Upper lobe of left lung (tissue), 4 donors: ENCODE data around the gene SGF29.
"Not testable (repeated sequence)": the region's sequence is repeated elsewhere in the genome, so short reads cannot be mapped to it uniquely, and the experiment has no call there.

Source experiments
- CTCF ChIP-seq, 6 experiments: fragments of 450-650 bp in 4 of 6; fragments of 200-600 bp in 2 of 6; sonication (generic) in 2 of 6; IDR thresholded peaks; one replicate each; pipeline ENCODE4 v1.5.1; 2016 to 2019; ENCODE audit warnings: antibody characterized with exemption in 6 of 6
- POLR2AphosphoS5 ChIP-seq, 2 donors: sonication (generic); formaldehyde crosslinking; IDR thresholded peaks; one replicate each; pipeline ENCODE4 v1.5.1; 2017; ENCODE audit warnings: antibody characterized with exemption in 2 of 2

GRCh38 chr16:28566233-28566925 lies 12.7 kb downstream of the SGF29 start:
- not testable (repeated sequence) for TF ChIP-seq CTCF, POLR2AphosphoS5 (IDR thresholded peaks at IDR 0.05)
